A549 (cell line): Measurements from ENCODE around the gene HUNK. TPM values are rescaled to one million over a fixed set of nuclear protein-coding genes. Genes with fewer than 3 reads are reported as not detected.

Experiments
- ATAC-seq, 2 experiments: fragments of 200-7000 bp in 1 of 2; fragments of >200 bp in 1 of 2; cut with Nextera tagmentation in 1 of 2; cut with Tn5 transposase in 1 of 2; 3 replicates each; pipeline versions ENCODE4 v1.8.0 to v1.9.1; 2018 to 2020; ENCODE audit warnings: mild to moderate bottlenecking in 1 of 2, moderate library complexity in 1 of 2
- CTCF ChIA-PET: fragments of 300-600 bp; sonication (Branson Sonifier 250); formaldehyde crosslinking; extraction: SDS; loops from one replicate; lab custom pipeline; 2021; ENCODE audit warnings: antibody characterized with exemption, inconsistent platforms; lab: Yijun Ruan, JAX
- POLR2A ChIA-PET: fragments of 350-600 bp; formaldehyde crosslinking; extraction: SDS; loops from one replicate; lab custom pipeline; 2021; ENCODE audit warnings: antibody characterized with exemption, inconsistent platforms; lab: Yijun Ruan, JAX
- DNase-seq, 2 experiments: peaks; one replicate each; pipeline versions ENCODE4 v3.0.0 to v3.0.0-alpha.2; 2011 to 2016; ENCODE audit warnings: low read depth in 1 of 2, low spot score in 1 of 2
- FAIRE-seq: peaks from 2 replicates; lab custom pipeline; 2011; peaks lifted over from hg19 to GRCh38; lab: Jason Lieb, UNC
- H3K27ac ChIP-seq, 2 experiments: fragments of >200 bp; sonication (Bioruptor Twin); formaldehyde crosslinking; 3 replicates each; pipeline ENCODE4 v1.5.1; 2016 to 2017
- H3K4me1 ChIP-seq: fragments of >200 bp; sonication (Bioruptor Twin); formaldehyde crosslinking; 3 replicates; pipeline ENCODE4 v1.6.1; 2016
- H3K4me2 ChIP-seq: fragments of >200 bp; sonication (Bioruptor Twin); formaldehyde crosslinking; 3 replicates; pipeline ENCODE4 v1.6.1; 2016
- H3K4me3 ChIP-seq: fragments of >200 bp; sonication (Bioruptor Twin); formaldehyde crosslinking; 3 replicates; pipeline ENCODE4 v1.5.1; 2016
- H3K9me3 ChIP-seq: fragments of >200 bp; sonication (Bioruptor Twin); formaldehyde crosslinking; 3 replicates; pipeline ENCODE4 v1.6.1; 2016
- ATOH8 ChIP-seq: fragments of 250-450 bp; sonication (Bioruptor Pico); IDR thresholded peaks from 2 replicates; pipeline ENCODE4 v1.5.0; 2020; ENCODE audit warnings: low read depth, mild to moderate bottlenecking, moderate library complexity
- BCL3 ChIP-seq: fragments of >200 bp; sonication (Bioruptor Twin); formaldehyde crosslinking; IDR thresholded peaks from 3 replicates; pipeline ENCODE4 v1.6.1; 2016
- CHD4 ChIP-seq: fragments of 200-600 bp; sonication (generic); IDR thresholded peaks from 2 replicates; pipeline ENCODE4 v1.6.1; 2016; ENCODE audit warnings: antibody characterized with exemption, mild to moderate bottlenecking, borderline replicate concordance
- E2F6 ChIP-seq: IDR thresholded peaks from 2 replicates; pipeline ENCODE4 v1.6.1; 2012; ENCODE audit warnings: low read depth, borderline replicate concordance
- EHMT2 ChIP-seq: fragments of 200-600 bp; sonication (generic); IDR thresholded peaks from 2 replicates; pipeline ENCODE4 v1.6.1; 2016; ENCODE audit warnings: antibody characterized with exemption, low read depth, mild to moderate bottlenecking, moderate library complexity
- GATA3 ChIP-seq: IDR thresholded peaks from 2 replicates; pipeline ENCODE4 v1.6.1; 2012; ENCODE audit warnings: borderline replicate concordance
- HDAC2 ChIP-seq: fragments of 200-600 bp; sonication (generic); IDR thresholded peaks from 2 replicates; pipeline ENCODE4 v1.6.1; 2016
- HEYL ChIP-seq: fragments of 250-450 bp; sonication (Bioruptor Pico); IDR thresholded peaks from 2 replicates; pipeline ENCODE4 v1.8.0; 2021; ENCODE audit warnings: mild to moderate bottlenecking, moderate library complexity
- HOXB13 ChIP-seq: fragments of 250-450 bp; sonication (Bioruptor Pico); IDR thresholded peaks from 2 replicates; pipeline ENCODE4 v1.5.0; 2020; ENCODE audit warnings: low read depth, mild to moderate bottlenecking, moderate library complexity
- JUN ChIP-seq, 2 experiments: fragments of >200 bp; sonication (Bioruptor Twin); formaldehyde crosslinking; IDR thresholded peaks; 2 replicates in 1 of 2; 3 replicates in 1 of 2; pipeline ENCODE4 v1.6.1; 2016 to 2017
- JUNB ChIP-seq: fragments of >200 bp; sonication (Bioruptor Twin); formaldehyde crosslinking; IDR thresholded peaks from 2 replicates; pipeline ENCODE4 v1.6.1; 2016
- KDM5A ChIP-seq: fragments of 200-600 bp; sonication (generic); IDR thresholded peaks from 2 replicates; pipeline ENCODE4 v1.6.1; 2016; ENCODE audit warnings: antibody characterized with exemption, mild to moderate bottlenecking
- MAFK ChIP-seq: fragments of 450-650 bp; IDR thresholded peaks from 2 replicates; pipeline ENCODE4 v1.6.1; 2014; ENCODE audit not compliant: partially characterized antibody
- MYC ChIP-seq: IDR thresholded peaks from 2 replicates; pipeline ENCODE4 v1.6.1; 2012; ENCODE audit warnings: mild to moderate bottlenecking, inconsistent platforms, low read length, improper control_type of control experiment, borderline replicate concordance
- NR3C1 ChIP-seq: fragments of >200 bp; sonication (Bioruptor Twin); formaldehyde crosslinking; IDR thresholded peaks from 3 replicates; pipeline ENCODE4 v1.6.1; 2017
- RAD21 ChIP-seq, 2 experiments: fragments of >200 bp in 1 of 2; sonication (Bioruptor Twin) in 1 of 2; formaldehyde crosslinking in 1 of 2; IDR thresholded peaks in 1 of 2; conservative IDR thresholded peaks in 1 of 2; 2 replicates in 1 of 2; 3 replicates in 1 of 2; pipeline ENCODE4 v1.6.1; 2012 to 2018; ENCODE audit warnings: inconsistent platforms in 1 of 2
- RARB ChIP-seq: fragments of 250-450 bp; sonication (Bioruptor Pico); IDR thresholded peaks from 2 replicates; pipeline ENCODE4 v1.8.0; 2021; ENCODE audit warnings: mild to moderate bottlenecking, moderate library complexity
- RNF2 ChIP-seq: fragments of 200-600 bp; sonication (generic); IDR thresholded peaks from 2 replicates; pipeline ENCODE4 v1.6.1; 2016; ENCODE audit warnings: low read depth, mild to moderate bottlenecking, antibody characterized with exemption, moderate library complexity, borderline replicate concordance
- TFCP2L1 ChIP-seq: fragments of 250-450 bp; sonication (Bioruptor Pico); IDR thresholded peaks from 2 replicates; pipeline ENCODE4 v1.5.0; 2021; ENCODE audit warnings: mild to moderate bottlenecking
- TP53 ChIP-seq: fragments of 250-450 bp; sonication (Bioruptor Pico); IDR thresholded peaks from 2 replicates; pipeline ENCODE4 v1.5.0; 2021; ENCODE audit warnings: mild to moderate bottlenecking, moderate library complexity
- USF2 ChIP-seq: fragments of 450-650 bp; IDR thresholded peaks from 2 replicates; pipeline ENCODE4 v1.6.1; 2014; ENCODE audit warnings: antibody characterized with exemption
- ZFP36 ChIP-seq: fragments of 450-650 bp; IDR thresholded peaks from 2 replicates; pipeline ENCODE4 v1.6.1; 2014; ENCODE audit warnings: borderline replicate concordance; ENCODE audit not compliant: partially characterized antibody
- ZNF302 ChIP-seq: fragments of 250-450 bp; sonication (Bioruptor Pico); IDR thresholded peaks from 2 replicates; pipeline ENCODE4 v1.9.0; 2021; ENCODE audit warnings: inconsistent platforms, mild to moderate bottlenecking, moderate library complexity
- WGBS: methylation state at CpG from one replicate; pipeline ENCODE4 v1.1.6; 2017; ENCODE audit errors: missing lambda C conversion rate; 5-methylcytosine and 5-hydroxymethylcytosine counted together
- polyA plus RNA-seq, 4 experiments: library from polyadenylated mRNA; depleted of rRNA in 3 of 4; stranded (reverse); fragments of >200 nt; fragmentation: RNase III in 1 of 4; extraction: RNeasy Plus Mini Kit Qiagen cat#74134 plus additional on column Dnase treatment in 1 of 4; gene quantifications; 2 replicates in 3 of 4; 3 replicates in 1 of 4; pipeline ENCODE4 v1.2.3, GENCODE V29; 2011 to 2017

HUNK gene
- polyA plus RNA-seq, 2 of the 4 experiments (the other 2 are of a cell fraction), result 0.44 to 0.52 TPM

- H3K4me3 ChIP-seq, result no peak overlapping the region
- ChIA-PET POLR2A (no interaction called here), CTCF (no interaction called here)
- no peak for DNase-seq
- WGBS, result 60% methylated on average over 7 of the region's 7 CpGs
- no peaks in the 10 kb centered on the region for H3K9me3 ChIP-seq
- H3K27ac ChIP-seq, result no peak overlapping the region
- no peak for TF ChIP-seq HEYL (CRISPR knock-in tag)
- no peak for TF ChIP-seq ZNF302 (CRISPR knock-in tag)
- TF ChIP-seq KDM5A, result no peak
- no peak for TF ChIP-seq HOXB13
- no peak for TF ChIP-seq NR3C1
- no peak for TF ChIP-seq JUNB
- no peak for TF ChIP-seq RAD21 (conservative IDR thresholded peaks at IDR 0.05 in 1 of 2, IDR thresholded peaks at IDR 0.05 in 1 of 2)
- no peak overlapping the region for H3K4me2 ChIP-seq
- FAIRE-seq, result no peak
- no peaks in the 10 kb centered on the region for H3K4me1 ChIP-seq
- ATAC-seq, result no peak
Observed at GRCh38 chr21:31948676-31949075, 75.9 kb downstream of the HUNK start.

- no peak for ATAC-seq
- no peaks in the 10 kb centered on the region for H3K9me3 ChIP-seq
- CTCF ChIA-PET, result no interaction called here
- POLR2A ChIA-PET, result no interaction called here
- no peak overlapping the region for H3K4me2 ChIP-seq
- 67% methylated on average over 3 of the region's 3 CpGs for WGBS
- no peak for DNase-seq
- no peak for TF ChIP-seq EHMT2
- no peak for TF ChIP-seq ZNF302 (CRISPR knock-in tag)
- no peak for TF ChIP-seq BCL3
- no peak for TF ChIP-seq MYC
- TF ChIP-seq ATOH8, result no peak
- no peak for TF ChIP-seq E2F6
- TF ChIP-seq MAFK, result no peak
- no peak for TF ChIP-seq TFCP2L1 (CRISPR knock-in tag)
- no peak for TF ChIP-seq ZFP36
- no peak for TF ChIP-seq CHD4
- TF ChIP-seq GATA3, result no peak
- TF ChIP-seq JUN (IDR thresholded peaks at IDR 0.05), result no peak
- no peak for TF ChIP-seq USF2
- TF ChIP-seq HEYL (CRISPR knock-in tag), result no peak
- no peak for TF ChIP-seq RNF2
- no peak for TF ChIP-seq RARB (CRISPR knock-in tag)
- TF ChIP-seq RAD21 (conservative IDR thresholded peaks at IDR 0.05 in 1 of 2, IDR thresholded peaks at IDR 0.05 in 1 of 2), result no peak
- TF ChIP-seq TP53 (CRISPR knock-in tag), result no peak
- no peak for TF ChIP-seq HDAC2
- no peak overlapping the region for H3K27ac ChIP-seq
- no peaks in the 10 kb centered on the region for H3K4me1 ChIP-seq
- no peak for FAIRE-seq
- H3K4me3 ChIP-seq, result no peak overlapping the region
Observed at GRCh38 chr21:31952828-31953227, 80.0 kb downstream of the HUNK start.
